ENCODE measurements around the gene MDM4. TPM values are rescaled to one million over a fixed set of nuclear protein-coding genes. Genes with fewer than 3 reads are reported as not detected.
"Not testable (repeated sequence)": the region's sequence is repeated elsewhere in the genome, so short reads cannot be mapped to it uniquely, and the experiment has no call there.

The MDM4 gene
- total RNA-seq, 6 donors from 2014 or later, result 40.0 to 167 (median 69.2) TPM

GRCh38 chr1:204568576-204569315 lies 52.5 kb downstream of the MDM4 start:
- no peaks in the 10 kb centered on the region for H3K9me3 ChIP-seq
- 77 to 88% methylated on average over 7 to 9 of the region's 9 CpGs for WGBS, 2 donors
- H3K27me3 ChIP-seq, result no peaks in the 10 kb centered on the region
- DNase-seq, result peak in 1 of 2 donors; percentile 22
- no peak for TF ChIP-seq EP300 (IDR thresholded peaks at IDR 0.05)
- no peak for TF ChIP-seq POLR2A (IDR thresholded peaks at IDR 0.05)
- TF ChIP-seq, protein P1, sequence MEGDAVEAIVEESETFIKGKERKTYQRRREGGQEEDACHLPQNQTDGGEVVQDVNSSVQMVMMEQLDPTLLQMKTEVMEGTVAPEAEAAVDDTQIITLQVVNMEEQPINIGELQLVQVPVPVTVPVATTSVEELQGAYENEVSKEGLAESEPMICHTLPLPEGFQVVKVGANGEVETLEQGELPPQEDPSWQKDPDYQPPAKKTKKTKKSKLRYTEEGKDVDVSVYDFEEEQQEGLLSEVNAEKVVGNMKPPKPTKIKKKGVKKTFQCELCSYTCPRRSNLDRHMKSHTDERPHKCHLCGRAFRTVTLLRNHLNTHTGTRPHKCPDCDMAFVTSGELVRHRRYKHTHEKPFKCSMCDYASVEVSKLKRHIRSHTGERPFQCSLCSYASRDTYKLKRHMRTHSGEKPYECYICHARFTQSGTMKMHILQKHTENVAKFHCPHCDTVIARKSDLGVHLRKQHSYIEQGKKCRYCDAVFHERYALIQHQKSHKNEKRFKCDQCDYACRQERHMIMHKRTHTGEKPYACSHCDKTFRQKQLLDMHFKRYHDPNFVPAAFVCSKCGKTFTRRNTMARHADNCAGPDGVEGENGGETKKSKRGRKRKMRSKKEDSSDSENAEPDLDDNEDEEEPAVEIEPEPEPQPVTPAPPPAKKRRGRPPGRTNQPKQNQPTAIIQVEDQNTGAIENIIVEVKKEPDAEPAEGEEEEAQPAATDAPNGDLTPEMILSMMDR (IDR thresholded peaks at IDR 0.05), result no peak
- no peak for TF ChIP-seq POLR2AphosphoS5 (IDR thresholded peaks at IDR 0.05)
- H3K27ac ChIP-seq, result no peak overlapping the region
- peaks cover 0 to 10% (median 4%) of the 10 kb centered on the region in 4 donors for H3K4me1 ChIP-seq
- no peak overlapping the region for H3K4me3 ChIP-seq
- peaks cover 0 to 17% (median 2%) of the 10 kb centered on the region in 4 donors for H3K36me3 ChIP-seq
- no peak for ATAC-seq (ENCODE audit: low FRiP score in 2 of 2)

- TF ChIP-seq EP300 (IDR thresholded peaks at IDR 0.05) (no peak), POLR2A (IDR thresholded peaks at IDR 0.05) (no peak), POLR2AphosphoS5 (IDR thresholded peaks at IDR 0.05) (no peak)
- TF ChIP-seq, protein P1 (IDR thresholded peaks at IDR 0.05), result no peak
- no peak for ATAC-seq (ENCODE audit: low FRiP score in 2 of 2)
- Histone ChIP-seq H3K4me1 (peaks cover 0 to 13% (median 5%) of the 10 kb centered on the region in 4 donors), H3K9me3 (no peaks in the 10 kb centered on the region), H3K36me3 (peaks cover 0 to 17% (median 2%) of the 10 kb centered on the region in 4 donors), H3K4me3 (no peak overlapping the region), H3K27me3 (no peaks in the 10 kb centered on the region), H3K27ac (no peak overlapping the region)
- no peak for DNase-seq
- WGBS, 2 donors, result 88 to 89% methylated on average over 5 of the region's 5 CpGs
These were observed 53.3 kb downstream of the MDM4 start for GRCh38 chr1:204569478-204569877.

GRCh38 chr1:204570021-204570420 lies 53.8 kb downstream of the MDM4 start:
- H3K9me3 ChIP-seq; DNase-seq; ATAC-seq (ENCODE audit: low FRiP score in 2 of 2); H3K4me3 ChIP-seq; H3K27me3 ChIP-seq; H3K27ac ChIP-seq: not testable (repeated sequence)
- WGBS, 2 donors, result 67 to 82% methylated on average over 3 of the region's 3 CpGs
- peaks cover 0 to 13% (median 7%) of the 10 kb centered on the region in 4 donors for H3K4me1 ChIP-seq
- H3K36me3 ChIP-seq, result peaks cover 0 to 17% (median 2%) of the 10 kb centered on the region in 4 donors

- DNase-seq, result no peak
- WGBS, 2 donors, result 81 to 94% methylated on average over 2 of the region's 2 CpGs
- Histone ChIP-seq H3K9me3 (no peaks in the 10 kb centered on the region), H3K27me3 (no peaks in the 10 kb centered on the region), H3K4me1 (peaks cover 0 to 5% (median 3%) of the 10 kb centered on the region in 4 donors), H3K4me3 (no peak overlapping the region), H3K27ac (no peak overlapping the region), H3K36me3 (peaks cover 0 to 17% (median 2%) of the 10 kb centered on the region in 4 donors)
- TF ChIP-seq POLR2A (IDR thresholded peaks at IDR 0.05) (no peak), EP300 (IDR thresholded peaks at IDR 0.05) (no peak), POLR2AphosphoS5 (IDR thresholded peaks at IDR 0.05) (no peak)
- TF ChIP-seq, protein P1 (IDR thresholded peaks at IDR 0.05), result no peak
- no peak for ATAC-seq (ENCODE audit: low FRiP score in 2 of 2)
These were observed 54.9 kb downstream of the MDM4 start for GRCh38 chr1:204571128-204571527.

GRCh38 chr1:204571631-204572030 lies 55.4 kb downstream of the MDM4 start:
- H3K4me3 ChIP-seq, result no peak overlapping the region
- WGBS, 2 donors, result 87 to 92% methylated on average over 4 of the region's 4 CpGs
- TF ChIP-seq POLR2AphosphoS5 (IDR thresholded peaks at IDR 0.05), result no peak
- TF ChIP-seq POLR2A (IDR thresholded peaks at IDR 0.05), result no peak
- TF ChIP-seq EP300 (IDR thresholded peaks at IDR 0.05), result no peak
- TF ChIP-seq, protein P1 (IDR thresholded peaks at IDR 0.05), result no peak
- no peaks in the 10 kb centered on the region for H3K27me3 ChIP-seq
- ATAC-seq (ENCODE audit: low FRiP score in 2 of 2), result no peak
- no peaks in the 10 kb centered on the region for H3K9me3 ChIP-seq
- no peak overlapping the region for H3K27ac ChIP-seq
- no peak for DNase-seq
- peaks cover 0 to 5% (median 3%) of the 10 kb centered on the region in 4 donors for H3K4me1 ChIP-seq
- peaks cover 0 to 17% (median 2%) of the 10 kb centered on the region in 4 donors for H3K36me3 ChIP-seq

All from upper lobe of left lung (tissue), 6 donors.